ENCODE data around the gene BPIFA2. TPM values are rescaled to one million over a fixed set of nuclear protein-coding genes. Genes with fewer than 3 reads are reported as not detected.
"Not testable (repeated sequence)": the region's sequence is repeated elsewhere in the genome, so short reads cannot be mapped to it uniquely, and the experiment has no call there.

Gene BPIFA2
- total and polyA plus RNA-seq, 2 donors (not counting 1 experiment from before 2014, with no cell fraction given) = not detected

GRCh38 chr20:33181482-33182093 lies 13.6 kb downstream of the BPIFA2 start:
- peaks cover 0 to 15% (median 9%) of the 10 kb centered on the region in 3 donors for H3K9me3 ChIP-seq (ENCODE audit: control extremely low read depth in 1 of 3, control insufficient read depth in 2 of 3, insufficient read depth in 1 of 3, low read length in 2 of 3)
- no peak for DNase-seq
- Mint-ChIP-seq H3K27me3 (peaks cover 6% of the 10 kb centered on the region), H3K4me1 (no peaks in the 10 kb centered on the region), H3K27ac (no peak overlapping the region), H3K9me3 (ENCODE audit: insufficient read depth) (peaks cover 6% of the 10 kb centered on the region), H3K4me3 (no peak overlapping the region)
- no peak overlapping the region for H3K9ac ChIP-seq (ENCODE audit: low read length)
- H4K20me1 ChIP-seq (ENCODE audit: control insufficient read depth, insufficient read depth, low read length, poor library complexity, severe bottlenecking) = no peaks in the 10 kb centered on the region
- H3K27ac ChIP-seq (ENCODE audit: low read length in 2 of 2) = no peak overlapping the region
- no peak overlapping the region for H3K4me2 ChIP-seq (replicated peaks; ENCODE audit: low read depth, low read length, poor library complexity, severe bottlenecking)
- H3K4me3 ChIP-seq (ENCODE audit: control extremely low read depth in 1 of 5, extremely low read depth in 1 of 5, insufficient read depth in 1 of 5, low read depth in 2 of 5, low read length in 4 of 5) = no peak overlapping the region
- H2AFZ ChIP-seq (ENCODE audit: insufficient read depth, low read depth, low read length, poor library complexity, severe bottlenecking) = no peak overlapping the region
- H3K79me2 ChIP-seq (ENCODE audit: control insufficient read depth, insufficient read depth, low read length) = no peaks in the 10 kb centered on the region
- H3K4me1 ChIP-seq (ENCODE audit: control insufficient read depth in 2 of 2, insufficient read depth in 2 of 2, low read length in 2 of 2) = no peaks in the 10 kb centered on the region
- H3K36me3 ChIP-seq (replicated peaks in 1 of 2; ENCODE audit: control extremely low read depth in 1 of 2, control insufficient read depth in 1 of 2, extremely low read depth in 1 of 2, insufficient read depth in 2 of 2, low read length in 1 of 2) = no peaks in the 10 kb centered on the region
- ChIA-PET CTCF (no interaction called here), POLR2A (no interaction called here)
- ATAC-seq (ENCODE audit: low read depth) = no peak
- intact Hi-C loops (cut with micrococcal nuclease) = no loop called here
- WGBS (ENCODE audit: insufficient coverage) = no CpG with 5 or more reads among the region's 1 CpG
- TF ChIP-seq CTCF (IDR thresholded peaks at IDR 0.05) (no peak), EZH2 (IDR thresholded peaks at IDR 0.05; ENCODE audit: borderline replicate concordance, insufficient read depth, low read depth, low read length, poor library complexity, severe bottlenecking) (no peak)
- peaks cover 0 to 4% (median 0%) of the 10 kb centered on the region in 4 experiments for H3K27me3 ChIP-seq (replicated peaks in 1 of 4; ENCODE audit: control extremely low read depth in 1 of 4, control insufficient read depth in 3 of 4, insufficient read depth in 4 of 4, low read length in 3 of 4)

DNA sequence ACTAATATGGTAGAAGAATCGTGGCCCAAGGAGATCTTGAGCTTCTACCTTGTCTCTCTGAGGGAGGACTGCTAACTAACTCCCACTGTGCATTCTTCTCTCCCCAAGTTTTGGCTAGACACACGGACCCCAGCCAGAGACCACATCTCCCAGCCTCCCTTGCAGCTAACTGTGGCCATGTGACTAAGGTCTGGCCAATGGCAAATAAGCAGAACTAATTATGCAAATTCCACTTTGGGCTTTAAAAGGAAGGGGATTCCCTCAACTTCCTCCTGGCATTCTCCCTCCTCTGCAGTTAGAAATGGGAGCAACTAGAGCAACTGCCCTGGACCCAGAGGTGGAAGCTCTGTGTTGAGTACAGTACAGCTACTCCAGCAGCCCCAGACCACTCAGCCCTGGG lies 15.4 kb downstream of the BPIFA2 start:
- no peak overlapping the region for H3K27ac Mint-ChIP-seq
- Histone ChIP-seq H3K9ac (ENCODE audit: low read length) (no peak overlapping the region), H3K36me3 (replicated peaks in 1 of 2; ENCODE audit: control extremely low read depth in 1 of 2, control insufficient read depth in 1 of 2, extremely low read depth in 1 of 2, insufficient read depth in 2 of 2, low read length in 1 of 2) (no peaks in the 10 kb centered on the region), H3K27me3 (replicated peaks in 1 of 4; ENCODE audit: control extremely low read depth in 1 of 4, control insufficient read depth in 3 of 4, insufficient read depth in 4 of 4, low read length in 3 of 4) (peaks cover 0 to 4% (median 0%) of the 10 kb centered on the region in 4 experiments), H3K27ac (ENCODE audit: low read length in 2 of 2) (no peak overlapping the region), H3K9me3 (ENCODE audit: control extremely low read depth in 1 of 3, control insufficient read depth in 2 of 3, insufficient read depth in 1 of 3, low read length in 2 of 3) (peaks cover 0 to 15% (median 9%) of the 10 kb centered on the region in 3 donors), H3K4me3 (ENCODE audit: control extremely low read depth in 1 of 5, extremely low read depth in 1 of 5, insufficient read depth in 1 of 5, low read depth in 2 of 5, low read length in 4 of 5) (no peak overlapping the region), H3K4me2 (replicated peaks; ENCODE audit: low read depth, low read length, poor library complexity, severe bottlenecking) (no peak overlapping the region), H3K79me2 (ENCODE audit: control insufficient read depth, insufficient read depth, low read length) (no peaks in the 10 kb centered on the region), H3K4me1 (ENCODE audit: control insufficient read depth in 2 of 2, insufficient read depth in 2 of 2, low read length in 2 of 2) (no peaks in the 10 kb centered on the region), H4K20me1 (ENCODE audit: control insufficient read depth, insufficient read depth, low read length, poor library complexity, severe bottlenecking) (no peaks in the 10 kb centered on the region), H2AFZ (ENCODE audit: insufficient read depth, low read depth, low read length, poor library complexity, severe bottlenecking) (no peak overlapping the region)
- H3K9me3 Mint-ChIP-seq (ENCODE audit: insufficient read depth) = peaks cover 6% of the 10 kb centered on the region
- no peak overlapping the region for H3K4me3 Mint-ChIP-seq
- ChIA-PET CTCF (no interaction called here), POLR2A (no interaction called here)
- peaks cover 6% of the 10 kb centered on the region for H3K27me3 Mint-ChIP-seq
- H3K4me1 Mint-ChIP-seq = no peaks in the 10 kb centered on the region
- 56% methylated on average over 1 of the region's 2 CpGs for WGBS (ENCODE audit: insufficient coverage)
- TF ChIP-seq EZH2 (IDR thresholded peaks at IDR 0.05; ENCODE audit: borderline replicate concordance, insufficient read depth, low read depth, low read length, poor library complexity, severe bottlenecking) (no peak), CTCF (IDR thresholded peaks at IDR 0.05) (no peak)
- DNase-seq = no peak
- intact Hi-C loops (cut with micrococcal nuclease) = no loop called here
- ATAC-seq (ENCODE audit: low read depth) = no peak

DNA sequence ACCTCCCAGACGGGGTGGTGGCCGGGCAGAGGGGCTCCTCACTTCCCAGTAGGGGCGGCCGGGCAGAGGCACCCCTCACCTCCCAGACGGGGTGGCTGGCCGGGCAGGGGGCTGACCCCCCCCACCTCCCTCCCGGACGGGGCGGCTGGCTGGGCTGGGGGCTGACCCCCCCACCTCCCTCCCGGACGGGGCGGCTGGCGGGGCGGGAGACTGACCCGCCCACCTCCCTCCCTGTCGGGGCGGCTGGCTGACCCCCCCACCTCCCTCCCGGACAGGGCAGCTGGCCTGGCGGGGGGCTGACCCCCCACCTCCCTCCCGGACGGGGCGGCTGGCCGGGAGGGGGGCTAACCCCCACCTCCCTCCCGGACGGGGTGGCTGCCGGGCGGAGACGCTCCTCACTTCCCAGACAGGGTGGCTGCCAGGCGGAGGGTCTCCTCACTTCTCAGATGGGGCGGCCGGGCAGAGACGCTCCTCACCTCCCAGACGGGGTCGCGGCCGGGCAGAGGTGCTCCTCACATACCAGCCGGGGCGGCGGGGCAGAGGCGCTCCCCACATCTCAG lies 17.2 kb downstream of the BPIFA2 start:
- H4K20me1 ChIP-seq (ENCODE audit: control insufficient read depth, insufficient read depth, low read length, poor library complexity, severe bottlenecking); H3K4me1 ChIP-seq (ENCODE audit: control insufficient read depth in 2 of 2, insufficient read depth in 2 of 2, low read length in 2 of 2); H3K36me3 ChIP-seq (replicated peaks in 1 of 2; ENCODE audit: control extremely low read depth in 1 of 2, control insufficient read depth in 1 of 2, extremely low read depth in 1 of 2, insufficient read depth in 2 of 2, low read length in 1 of 2); H3K9ac ChIP-seq (ENCODE audit: low read length); H3K9me3 Mint-ChIP-seq (ENCODE audit: insufficient read depth); H3K27me3 Mint-ChIP-seq; POLR2A ChIA-PET; H3K4me3 ChIP-seq (ENCODE audit: control extremely low read depth in 1 of 5, extremely low read depth in 1 of 5, insufficient read depth in 1 of 5, low read depth in 2 of 5, low read length in 4 of 5); ATAC-seq (ENCODE audit: low read depth); DNase-seq; H3K4me2 ChIP-seq (replicated peaks; ENCODE audit: low read depth, low read length, poor library complexity, severe bottlenecking); H3K4me1 Mint-ChIP-seq; H3K27ac ChIP-seq (ENCODE audit: low read length in 2 of 2); H3K79me2 ChIP-seq (ENCODE audit: control insufficient read depth, insufficient read depth, low read length); intact Hi-C loops (cut with micrococcal nuclease); H3K27ac Mint-ChIP-seq; H3K4me3 Mint-ChIP-seq; CTCF ChIA-PET; H2AFZ ChIP-seq (ENCODE audit: insufficient read depth, low read depth, low read length, poor library complexity, severe bottlenecking); H3K27me3 ChIP-seq (replicated peaks in 1 of 4; ENCODE audit: control extremely low read depth in 1 of 4, control insufficient read depth in 3 of 4, insufficient read depth in 4 of 4, low read length in 3 of 4): not testable (repeated sequence)
- WGBS (ENCODE audit: insufficient coverage) = 97% methylated on average over 6 of the region's 40 CpGs
- peaks cover 0 to 15% (median 9%) of the 10 kb centered on the region in 3 donors for H3K9me3 ChIP-seq (ENCODE audit: control extremely low read depth in 1 of 3, control insufficient read depth in 2 of 3, insufficient read depth in 1 of 3, low read length in 2 of 3)

Data from B cell (primary cell).